Liver (tissue), 9 donors: ENCODE results near the gene PIK3R6. TPM values are rescaled to one million over a fixed set of nuclear protein-coding genes. Genes with fewer than 3 reads are reported as not detected.

Source experiments
- DNase-seq: peaks from one replicate; pipeline ENCODE4 v3.0.0-alpha.2; 2017; ENCODE audit warnings: low spot score
- H3K27ac ChIP-seq, 2 donors: one replicate each; pipeline ENCODE4 v1.7.0; 2013; ENCODE audit warnings: inconsistent platforms in 2 of 2, low read length in 2 of 2, control low read depth in 1 of 2, low read depth in 1 of 2, mild to moderate bottlenecking in 1 of 2
- H3K27me3 ChIP-seq, 4 donors: one replicate each; pipeline versions ENCODE4 v1.6.1 to v1.7.0; 2013; ENCODE audit warnings: low read length in 3 of 4, inconsistent platforms in 1 of 4, mild to moderate bottlenecking in 1 of 4, moderate library complexity in 1 of 4; ENCODE audit not compliant: control insufficient read depth in 4 of 4, insufficient read depth in 4 of 4
- H3K36me3 ChIP-seq, 4 donors: one replicate each; pipeline versions ENCODE4 v1.6.1 to v1.7.0; 2013; ENCODE audit warnings: low read length in 3 of 4, mild to moderate bottlenecking in 3 of 4, low read depth in 1 of 4, moderate library complexity in 1 of 4; ENCODE audit not compliant: control insufficient read depth in 4 of 4, insufficient read depth in 3 of 4
- H3K4me1 ChIP-seq, 4 donors: one replicate each; pipeline versions ENCODE4 v1.6.1 to v1.7.0; 2013; ENCODE audit warnings: low read length in 3 of 4, mild to moderate bottlenecking in 3 of 4, moderate library complexity in 1 of 4; ENCODE audit not compliant: control insufficient read depth in 4 of 4, insufficient read depth in 4 of 4
- H3K4me3 ChIP-seq, 3 donors: one replicate each; pipeline versions ENCODE4 v1.6.1 to v1.7.0; 2013; ENCODE audit warnings: low read length in 3 of 3, control low read depth in 1 of 3, low read depth in 1 of 3, mild to moderate bottlenecking in 1 of 3
- H3K9ac ChIP-seq, 2 donors: one replicate each; pipeline ENCODE4 v1.7.0; 2013; ENCODE audit warnings: low read length in 2 of 2, mild to moderate bottlenecking in 2 of 2, moderate library complexity in 2 of 2, control low read depth in 1 of 2, low read depth in 1 of 2
- H3K9me3 ChIP-seq, 4 donors: one replicate each; pipeline versions ENCODE4 v1.6.1 to v1.7.0; 2013; ENCODE audit warnings: low read length in 3 of 4; ENCODE audit not compliant: control insufficient read depth in 4 of 4
- ATF3 ChIP-seq: IDR thresholded peaks from 2 replicates; pipeline ENCODE4 v1.6.1; 2016; ENCODE audit warnings: antibody characterized with exemption
- EGR1 ChIP-seq, 2 donors: IDR thresholded peaks; 2 replicates each; pipeline ENCODE4 v1.6.1; 2016 to 2018; ENCODE audit warnings: antibody characterized with exemption in 2 of 2, low read depth in 2 of 2
- GABPA ChIP-seq, 2 donors: IDR thresholded peaks in 1 of 2; conservative IDR thresholded peaks in 1 of 2; 2 replicates each; pipeline ENCODE4 v1.6.1; 2016; ENCODE audit warnings: antibody characterized with exemption in 2 of 2, mild to moderate bottlenecking in 1 of 2, moderate library complexity in 1 of 2
- HNF4A ChIP-seq, 2 donors: conservative IDR thresholded peaks; 2 replicates each; pipeline ENCODE4 v1.6.1; 2016; ENCODE audit warnings: antibody characterized with exemption in 2 of 2, mild to moderate bottlenecking in 2 of 2
- JUND ChIP-seq, 2 donors: IDR thresholded peaks; 2 replicates each; pipeline ENCODE4 v1.6.1; 2016; ENCODE audit warnings: antibody characterized with exemption in 2 of 2
- MAX ChIP-seq: IDR thresholded peaks from 2 replicates; pipeline ENCODE4 v1.6.1; 2016; ENCODE audit warnings: antibody characterized with exemption
- RAD21 ChIP-seq, 2 donors: IDR thresholded peaks; 2 replicates each; pipeline ENCODE4 v1.6.1; 2016; ENCODE audit warnings: antibody characterized with exemption in 2 of 2, mild to moderate bottlenecking in 2 of 2
- REST ChIP-seq: IDR thresholded peaks from 2 replicates; pipeline ENCODE4 v1.6.1; 2016; ENCODE audit warnings: antibody characterized with exemption, mild to moderate bottlenecking
- SP1 ChIP-seq: IDR thresholded peaks from 2 replicates; pipeline ENCODE4 v1.6.1; 2018; ENCODE audit warnings: antibody characterized with exemption, mild to moderate bottlenecking
- YY1 ChIP-seq: IDR thresholded peaks from 2 replicates; pipeline ENCODE4 v1.6.1; 2016; ENCODE audit warnings: antibody characterized with exemption, mild to moderate bottlenecking
- ZBTB33 ChIP-seq: IDR thresholded peaks from 2 replicates; pipeline ENCODE4 v1.6.1; 2016; ENCODE audit warnings: antibody characterized with exemption
- WGBS: extraction: QIAGEN DNeasy Blood & Tissue Kit; methylation state at CpG from one replicate; pipeline ENCODE4 v1.1.7; 2013; 5-methylcytosine and 5-hydroxymethylcytosine counted together
- polyA plus RNA-seq, 2 donors: library from polyadenylated mRNA; stranded (reverse) in 1 of 2; unstranded in 1 of 2; fragments of 200-250 nt in 1 of 2; fragments of >200 nt in 1 of 2; fragmentation: Nextera tagmentation in 1 of 2; extraction: Ambion mirVana in 1 of 2; gene quantifications; one replicate each; pipeline versions ENCODE4 v1.2.1 to v1.2.3, GENCODE V29; 2013 to 2015
- total RNA-seq, 2 donors: library from RNA; depleted of rRNA; stranded (reverse); fragments of >200 nt; gene quantifications; one replicate each; pipeline ENCODE4 v1.2.3, GENCODE V29; 2014
- donor health status: healthy.
- donor health status: healthy.
- donor health status: healthy.
- donor health status: healthy.
- donor health status: healthy.

Gene PIK3R6
- total and polyA plus RNA-seq, 4 donors: 0.15 to 0.37 (median 0.18) TPM

GRCh38 chr17:8872705-8873435, 5.4 kb upstream of the PIK3R6 start:
- Histone ChIP-seq H3K36me3 (no peaks in the 10 kb centered on the region), H3K4me1 (no peaks in the 10 kb centered on the region), H3K9me3 (peaks cover 0 to 2% (median 0%) of the 10 kb centered on the region in 4 donors), H3K4me3 (no peak overlapping the region), H3K27me3 (peaks cover 0 to 5% (median 0%) of the 10 kb centered on the region in 4 donors), H3K9ac (no peak overlapping the region), H3K27ac (no peak overlapping the region)
- 71% methylated on average over 17 of the region's 17 CpGs for WGBS
- TF ChIP-seq ZBTB33 (no peak), SP1 (no peak), ATF3 (no peak), JUND (IDR thresholded peaks at IDR 0.05) (no peak)
- DNase-seq: no peak

GRCh38 chr17:8872036-8872704, 4.7 kb upstream of the PIK3R6 start:
- Histone ChIP-seq H3K4me3 (no peak overlapping the region), H3K36me3 (no peaks in the 10 kb centered on the region), H3K9me3 (peaks cover 0 to 2% (median 0%) of the 10 kb centered on the region in 4 donors), H3K27ac (no peak overlapping the region), H3K27me3 (peaks cover 0 to 5% (median 0%) of the 10 kb centered on the region in 4 donors), H3K4me1 (no peaks in the 10 kb centered on the region), H3K9ac (no peak overlapping the region)
- TF ChIP-seq HNF4A (conservative IDR thresholded peaks at IDR 0.05) (no peak), YY1 (no peak), EGR1 (IDR thresholded peaks at IDR 0.05; ENCODE audit: low read depth in 2 of 2) (no peak), RAD21 (IDR thresholded peaks at IDR 0.05) (no peak), GABPA (IDR thresholded peaks at IDR 0.05 in 1 of 2, conservative IDR thresholded peaks at IDR 0.05 in 1 of 2) (no peak), ATF3 (no peak), ZBTB33 (no peak), REST (no peak), MAX (no peak)
- WGBS: 49% methylated on average over 7 of the region's 7 CpGs
- no peak for DNase-seq
